Vagina (tissue), 2 donors: ENCODE measurements around the gene TCEANC. TPM values are rescaled to one million over a fixed set of nuclear protein-coding genes. Genes with fewer than 3 reads are reported as not detected.

Experiments
- DNase-seq, 2 donors: peaks; one replicate each; pipeline ENCODE4 v3.0.0-alpha.2; 2017; ENCODE audit errors: extremely low spot score in 2 of 2
- H3K27ac ChIP-seq: fragments of 200-600 bp; sonication (generic); one replicate; pipeline ENCODE4 v1.5.1; 2019
- H3K27me3 ChIP-seq: fragments of 200-600 bp; sonication (generic); one replicate; pipeline ENCODE4 v1.5.1; 2019
- H3K36me3 ChIP-seq, 2 donors: fragments of 200-600 bp; sonication (generic); one replicate each; pipeline ENCODE4 v1.5.1; 2017 to 2019
- H3K4me1 ChIP-seq: fragments of 200-600 bp; sonication (generic); one replicate; pipeline ENCODE4 v1.5.1; 2019
- H3K4me3 ChIP-seq, 2 donors: fragments of 200-600 bp; sonication (generic); 1 replicate in 1 of 2; 2 replicates in 1 of 2; pipeline ENCODE4 v1.5.1; 2016 to 2019
- H3K9me3 ChIP-seq: fragments of 200-600 bp; sonication (generic); one replicate; pipeline ENCODE4 v1.5.1; 2019
- POLR2A ChIP-seq, 2 donors: fragments of 450-650 bp; IDR thresholded peaks; one replicate each; pipeline ENCODE4 v1.6.1; 2017; ENCODE audit warnings: antibody characterized with exemption in 2 of 2, mild to moderate bottlenecking in 2 of 2, moderate library complexity in 2 of 2
- POLR2AphosphoS5 ChIP-seq, 2 donors: sonication (generic); formaldehyde crosslinking; IDR thresholded peaks; one replicate each; pipeline ENCODE4 v1.9.0; 2017; ENCODE audit warnings: antibody characterized with exemption in 2 of 2, mild to moderate bottlenecking in 2 of 2, low read depth in 1 of 2; ENCODE audit not compliant: insufficient read depth in 1 of 2
- intact Hi-C: fragments of 100-400 bp; cut with DNase I; formaldehyde crosslinking; loops from one replicate; pipeline ENCODE4 v1.15.1; 2023
- total RNA-seq: library from RNA; depleted of rRNA; stranded (reverse); fragments of >200 nt; gene quantifications from one replicate; pipeline ENCODE4 v1.2.3, GENCODE V29; 2016
- TF ChIP-seq, protein P1 (sequence below), 3 experiments: fragments of 450-650 bp in 2 of 3; fragments of 200-600 bp in 1 of 3; sonication (generic) in 1 of 3; IDR thresholded peaks; one replicate each; pipeline ENCODE4 v1.5.1; 2017 to 2019; ENCODE audit warnings: antibody characterized with exemption in 3 of 3, mild to moderate bottlenecking in 2 of 3, moderate library complexity in 2 of 3

TCEANC gene
- total RNA-seq, 1 donor from 2014 or later, result 3.2 TPM

DNA sequence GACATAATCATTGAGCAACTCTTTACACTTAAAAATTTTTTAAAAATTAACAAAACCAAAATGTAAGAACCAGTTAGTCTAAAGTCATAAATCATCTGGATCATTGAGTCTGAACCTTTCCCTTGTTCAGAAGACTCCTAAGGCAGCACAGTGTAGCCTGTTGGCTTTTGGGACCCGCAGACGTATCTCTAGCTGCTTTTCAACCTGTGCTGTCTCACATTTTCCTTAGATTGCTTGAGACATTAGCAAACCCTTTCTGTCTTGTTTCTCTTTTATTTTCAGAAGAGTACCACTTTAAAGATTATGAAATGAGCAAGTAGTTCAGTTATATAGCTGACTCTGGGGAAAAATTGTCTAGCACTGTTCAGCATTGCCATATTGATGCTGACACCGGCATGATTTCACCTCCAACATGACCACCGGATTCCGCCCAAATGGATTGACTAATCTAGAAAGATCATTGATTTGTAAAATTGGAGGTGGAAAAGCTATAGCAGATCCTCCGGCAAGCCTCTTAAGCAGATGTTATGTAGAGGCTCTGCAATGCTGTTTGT is 8.9 kb downstream of the TCEANC start:
- H3K4me3 ChIP-seq, result peak overlapping the region in 1 of 2 donors; percentile 13
- H3K9me3 ChIP-seq, result no peaks in the 10 kb centered on the region
- H3K4me1 ChIP-seq, result peaks cover 9% of the 10 kb centered on the region
- H3K27me3 ChIP-seq, result no peaks in the 10 kb centered on the region
- no peaks in the 10 kb centered on the region for H3K36me3 ChIP-seq
- TF ChIP-seq, protein P1, sequence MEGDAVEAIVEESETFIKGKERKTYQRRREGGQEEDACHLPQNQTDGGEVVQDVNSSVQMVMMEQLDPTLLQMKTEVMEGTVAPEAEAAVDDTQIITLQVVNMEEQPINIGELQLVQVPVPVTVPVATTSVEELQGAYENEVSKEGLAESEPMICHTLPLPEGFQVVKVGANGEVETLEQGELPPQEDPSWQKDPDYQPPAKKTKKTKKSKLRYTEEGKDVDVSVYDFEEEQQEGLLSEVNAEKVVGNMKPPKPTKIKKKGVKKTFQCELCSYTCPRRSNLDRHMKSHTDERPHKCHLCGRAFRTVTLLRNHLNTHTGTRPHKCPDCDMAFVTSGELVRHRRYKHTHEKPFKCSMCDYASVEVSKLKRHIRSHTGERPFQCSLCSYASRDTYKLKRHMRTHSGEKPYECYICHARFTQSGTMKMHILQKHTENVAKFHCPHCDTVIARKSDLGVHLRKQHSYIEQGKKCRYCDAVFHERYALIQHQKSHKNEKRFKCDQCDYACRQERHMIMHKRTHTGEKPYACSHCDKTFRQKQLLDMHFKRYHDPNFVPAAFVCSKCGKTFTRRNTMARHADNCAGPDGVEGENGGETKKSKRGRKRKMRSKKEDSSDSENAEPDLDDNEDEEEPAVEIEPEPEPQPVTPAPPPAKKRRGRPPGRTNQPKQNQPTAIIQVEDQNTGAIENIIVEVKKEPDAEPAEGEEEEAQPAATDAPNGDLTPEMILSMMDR (IDR thresholded peaks at IDR 0.05), result no peak
- TF ChIP-seq POLR2AphosphoS5 (IDR thresholded peaks at IDR 0.05; ENCODE audit: insufficient read depth in 1 of 2, low read depth in 1 of 2) (no peak), POLR2A (IDR thresholded peaks at IDR 0.05) (no peak)
- no peak overlapping the region for H3K27ac ChIP-seq
- DNase-seq, result no peak
- intact Hi-C loops, result loop anchor here (5.0 to 10.0 kb wide), 2 partner anchors 157 to 370 kb away; no protein-coding TSS in a partner anchor

DNA sequence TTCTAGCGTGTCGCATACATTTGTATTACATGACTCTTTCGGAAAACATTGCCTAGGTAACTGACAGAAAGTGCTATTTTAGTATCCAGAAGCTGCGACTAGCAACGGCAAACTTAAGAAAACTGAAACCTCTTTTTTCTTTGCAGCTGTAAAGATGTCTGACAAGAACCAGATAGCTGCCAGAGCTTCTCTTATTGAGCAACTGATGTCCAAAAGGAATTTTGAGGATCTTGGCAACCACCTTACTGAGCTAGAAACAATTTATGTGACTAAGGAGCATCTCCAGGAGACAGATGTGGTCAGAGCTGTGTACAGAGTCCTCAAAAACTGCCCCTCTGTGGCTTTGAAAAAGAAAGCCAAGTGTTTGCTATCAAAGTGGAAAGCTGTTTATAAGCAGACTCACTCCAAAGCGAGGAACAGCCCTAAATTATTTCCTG is 9.4 kb downstream of the TCEANC start:
- no peak for DNase-seq
- H3K4me3 ChIP-seq, result peak overlapping the region in 1 of 2 donors; percentile 13
- peak in 1 of 2 donors; percentile 31 for TF ChIP-seq POLR2AphosphoS5 (IDR thresholded peaks at IDR 0.05; ENCODE audit: insufficient read depth in 1 of 2, low read depth in 1 of 2)
- TF ChIP-seq, protein P1 (IDR thresholded peaks at IDR 0.05), result no peak
- no peaks in the 10 kb centered on the region for H3K27me3 ChIP-seq
- intact Hi-C loops, result loop anchor here (5.0 to 10.0 kb wide), 2 partner anchors 158 to 370 kb away; no protein-coding TSS in a partner anchor
- no peak overlapping the region for H3K27ac ChIP-seq
- no peaks in the 10 kb centered on the region for H3K9me3 ChIP-seq
- no peaks in the 10 kb centered on the region for H3K36me3 ChIP-seq
- peaks cover 9% of the 10 kb centered on the region for H3K4me1 ChIP-seq

DNA sequence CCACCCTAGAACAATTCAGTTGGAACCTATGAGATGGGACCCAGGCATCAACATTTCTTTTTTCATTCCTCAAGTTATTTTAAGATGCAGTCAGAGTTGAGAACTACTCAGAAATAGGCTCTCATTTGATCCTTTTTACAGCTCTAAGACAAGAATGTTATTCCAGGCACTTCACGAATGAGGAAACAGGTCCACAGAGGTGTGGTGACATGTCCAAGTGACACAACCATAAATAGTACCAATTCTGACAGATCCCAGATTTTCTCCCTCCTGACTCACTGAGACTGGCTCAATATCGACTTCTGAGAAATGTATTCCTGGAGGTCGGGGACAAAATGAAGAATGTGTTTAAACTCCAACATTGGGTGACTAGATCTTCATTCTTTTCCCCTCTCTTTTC is 11.1 kb downstream of the TCEANC start:
- peaks cover 9% of the 10 kb centered on the region for H3K4me1 ChIP-seq
- no peak overlapping the region for H3K4me3 ChIP-seq
- TF ChIP-seq, protein P1 (IDR thresholded peaks at IDR 0.05), result no peak
- no peak for TF ChIP-seq POLR2AphosphoS5 (IDR thresholded peaks at IDR 0.05; ENCODE audit: insufficient read depth in 1 of 2, low read depth in 1 of 2)
- TF ChIP-seq POLR2A (IDR thresholded peaks at IDR 0.05), result no peak
- H3K36me3 ChIP-seq, result no peaks in the 10 kb centered on the region
- intact Hi-C loops, result loop anchor here (5.0 to 10.0 kb wide), 2 partner anchors 159 to 368 kb away; no protein-coding TSS in a partner anchor
- DNase-seq, result no peak
- peak overlapping the region; percentile 34 for H3K27ac ChIP-seq
- no peaks in the 10 kb centered on the region for H3K9me3 ChIP-seq
- no peaks in the 10 kb centered on the region for H3K27me3 ChIP-seq

DNA sequence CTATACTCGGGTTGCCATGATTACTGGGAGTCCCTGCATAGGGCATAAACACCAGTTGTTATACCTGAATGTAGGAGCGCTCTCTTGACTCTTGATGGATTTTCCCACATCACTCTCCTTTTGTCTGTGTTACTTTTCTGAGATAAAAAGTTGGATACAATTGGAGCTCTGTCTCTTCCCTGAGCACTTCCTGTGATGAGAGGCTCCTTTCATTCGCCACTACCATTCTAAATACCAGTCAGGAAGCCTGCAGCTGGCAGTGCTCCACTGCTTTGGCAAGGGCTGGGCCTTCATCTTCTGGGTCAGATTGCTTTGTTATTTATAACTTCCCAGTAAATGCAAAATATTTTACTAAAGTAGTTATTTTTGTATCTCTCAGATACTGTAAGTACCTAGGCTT is 13.9 kb downstream of the TCEANC start:
- H3K9me3 ChIP-seq, result no peaks in the 10 kb centered on the region
- no peak for TF ChIP-seq POLR2AphosphoS5 (IDR thresholded peaks at IDR 0.05; ENCODE audit: insufficient read depth in 1 of 2, low read depth in 1 of 2)
- no peak for TF ChIP-seq POLR2A (IDR thresholded peaks at IDR 0.05)
- TF ChIP-seq, protein P1 (IDR thresholded peaks at IDR 0.05), result no peak
- DNase-seq, result no peak
- peaks cover 13% of the 10 kb centered on the region for H3K4me1 ChIP-seq
- H3K36me3 ChIP-seq, result no peaks in the 10 kb centered on the region
- intact Hi-C loops, result loop anchor here (10.0 kb wide), 1 partner anchor 162 kb away; no protein-coding TSS in a partner anchor
- no peak overlapping the region for H3K4me3 ChIP-seq
- no peaks in the 10 kb centered on the region for H3K27me3 ChIP-seq
- H3K27ac ChIP-seq, result no peak overlapping the region

DNA sequence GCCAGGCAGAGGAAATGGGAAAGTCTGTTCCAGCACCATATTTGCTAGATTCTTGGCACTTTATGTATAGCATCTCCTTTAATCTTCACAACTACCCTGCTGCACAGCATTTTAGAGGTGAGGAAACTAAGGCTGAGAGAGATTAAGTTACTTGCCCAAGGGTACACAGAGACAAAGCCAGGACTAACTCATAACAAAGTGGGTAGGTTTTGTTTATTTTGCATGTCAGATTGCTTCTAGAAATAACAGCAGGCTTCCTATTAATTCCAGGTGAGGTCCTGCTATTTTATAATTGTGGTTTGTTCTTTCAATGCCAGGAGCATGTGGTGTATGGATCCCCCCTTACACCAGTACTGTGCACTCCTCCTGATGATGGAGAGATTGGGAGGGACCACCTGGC is 15.0 kb downstream of the TCEANC start:
- H3K36me3 ChIP-seq, result no peaks in the 10 kb centered on the region
- intact Hi-C loops, result loop anchor here (10.0 kb wide), 1 partner anchor 163 kb away; no protein-coding TSS in a partner anchor
- no peaks in the 10 kb centered on the region for H3K9me3 ChIP-seq
- H3K27me3 ChIP-seq, result no peaks in the 10 kb centered on the region
- no peak for DNase-seq
- H3K27ac ChIP-seq, result peak overlapping the region; percentile 62
- peaks cover 13% of the 10 kb centered on the region for H3K4me1 ChIP-seq
- no peak for TF ChIP-seq POLR2AphosphoS5 (IDR thresholded peaks at IDR 0.05; ENCODE audit: insufficient read depth in 1 of 2, low read depth in 1 of 2)
- no peak for TF ChIP-seq POLR2A (IDR thresholded peaks at IDR 0.05)
- TF ChIP-seq, protein P1 (IDR thresholded peaks at IDR 0.05), result no peak
- H3K4me3 ChIP-seq, result no peak overlapping the region
